GM18519 (cell line): ENCODE results near the gene ZNF385B.

Experiments
- ATAC-seq: cut with Tn5 transposase; IDR thresholded peaks from one replicate; pipeline ENCODE4 v1.9.1; 2021; ENCODE audit warnings: mild to moderate bottlenecking, moderate library complexity; ENCODE audit not compliant: unreplicated experiment, low FRiP score

ZNF385B gene

DNA sequence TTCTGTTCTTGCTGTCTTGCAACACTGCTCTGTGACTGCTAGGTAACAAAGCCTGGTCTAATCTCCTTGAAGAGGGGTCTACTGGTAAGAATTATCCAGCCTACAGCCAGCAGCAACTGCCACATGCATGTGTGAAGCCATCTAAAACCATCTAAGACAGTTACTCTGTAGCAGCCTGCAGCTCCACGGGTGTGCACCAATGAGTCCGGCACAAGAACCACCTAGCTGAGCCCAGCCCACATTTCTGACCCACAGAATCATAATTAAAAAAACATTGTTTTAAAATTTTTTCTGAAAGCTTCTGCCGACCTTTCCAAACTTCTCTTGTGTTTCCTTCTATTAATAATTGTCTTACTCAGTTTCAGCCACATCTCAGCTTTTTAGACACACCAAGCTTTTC, 102.8 kb downstream of the ZNF385B start:
- ATAC-seq, result no peak

- no peak for ATAC-seq
Observed at GRCh38 chr2:179751163-179751809, 110.1 kb downstream of the ZNF385B start.

GRCh38 chr2:179749210-179749609, 112.2 kb downstream of the ZNF385B start:
- no peak for ATAC-seq

- no peak for ATAC-seq
Observed at GRCh38 chr2:179746981-179747380, 114.4 kb downstream of the ZNF385B start.

DNA sequence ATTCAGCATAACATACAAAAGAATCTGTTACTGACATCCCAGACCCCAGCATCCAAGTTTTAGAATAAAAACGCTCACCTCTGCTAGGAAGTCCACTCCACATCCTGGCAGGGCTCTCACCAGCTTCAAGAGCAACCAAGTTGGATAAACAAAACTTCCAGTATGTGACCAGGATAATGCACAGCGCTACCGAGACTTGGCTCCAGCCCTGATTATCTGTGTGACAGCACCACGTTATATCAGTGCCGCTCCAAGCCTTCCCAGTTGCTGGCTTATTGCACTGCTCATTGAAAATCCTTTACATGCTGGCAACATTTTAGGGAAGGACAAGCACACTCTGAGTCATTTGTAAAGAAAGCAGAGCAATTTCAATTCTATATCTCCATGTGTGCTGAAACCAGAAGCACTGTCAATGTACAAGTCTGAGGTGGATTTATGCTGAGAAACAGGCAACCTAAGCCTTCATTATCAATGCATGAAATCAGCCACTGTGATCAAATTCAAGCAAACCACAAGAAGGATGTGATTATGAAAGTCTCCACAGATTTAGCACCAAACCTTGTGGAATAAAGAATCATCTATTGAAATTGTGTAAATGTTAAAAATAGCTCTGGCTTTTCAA, 115.7 kb downstream of the ZNF385B start:
- ATAC-seq, result no peak

DNA sequence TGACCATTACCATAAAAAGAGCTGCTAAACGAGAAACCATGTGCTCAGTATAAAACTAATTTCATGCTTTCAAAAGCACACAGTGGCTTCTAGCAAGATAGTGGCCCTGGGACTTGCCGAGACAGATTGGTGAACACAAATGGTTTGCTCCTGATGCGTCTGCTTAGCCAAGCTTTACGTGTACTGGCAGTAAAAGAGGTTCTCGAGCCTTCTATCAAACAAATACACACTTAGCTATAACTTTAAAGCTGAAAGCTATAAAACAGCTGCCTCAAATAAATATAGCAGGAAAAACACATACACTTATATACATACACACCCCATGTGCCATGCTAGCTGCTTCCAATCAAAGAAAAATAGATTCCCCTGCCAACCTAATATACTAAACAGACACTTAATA, 117.0 kb downstream of the ZNF385B start:
- no peak for ATAC-seq

DNA sequence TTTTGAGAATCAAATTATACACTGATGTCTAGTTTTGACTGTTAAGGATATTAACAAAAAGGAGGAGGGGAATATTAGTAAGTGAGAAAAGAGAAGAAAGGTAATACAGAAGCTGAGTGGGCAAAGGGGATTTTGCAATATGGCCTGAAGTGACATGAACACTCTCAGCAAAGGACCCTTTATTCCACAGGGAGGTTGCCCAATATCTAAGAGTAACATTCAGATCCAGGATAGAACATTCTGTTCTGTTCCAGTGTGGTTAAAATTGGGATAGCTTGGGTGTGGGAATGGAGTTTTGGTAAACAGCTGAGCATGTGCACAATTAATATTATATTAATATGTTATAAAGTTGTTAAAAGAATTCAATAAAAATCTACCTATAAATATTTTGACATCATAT, 120.1 kb downstream of the ZNF385B start:
- no peak for ATAC-seq

DNA sequence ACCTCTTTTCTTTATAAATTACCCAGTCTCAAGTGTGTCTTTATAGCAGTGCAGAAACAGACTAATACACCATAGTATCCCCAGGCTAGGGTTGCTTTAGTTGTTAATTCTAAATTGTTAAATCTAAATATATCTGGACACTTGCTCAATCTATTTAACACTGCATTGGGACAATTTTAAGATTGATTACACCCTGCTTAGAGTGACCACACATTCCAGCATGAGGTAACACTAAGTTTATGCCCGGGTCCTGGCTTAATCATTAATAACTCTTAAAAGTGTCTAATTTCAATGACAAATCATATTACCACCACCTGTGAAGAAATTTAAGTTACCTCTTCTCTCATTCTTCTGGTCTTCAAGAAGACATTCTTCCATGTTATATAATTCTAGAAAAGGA, 131.4 kb downstream of the ZNF385B start:
- ATAC-seq, result no peak

DNA sequence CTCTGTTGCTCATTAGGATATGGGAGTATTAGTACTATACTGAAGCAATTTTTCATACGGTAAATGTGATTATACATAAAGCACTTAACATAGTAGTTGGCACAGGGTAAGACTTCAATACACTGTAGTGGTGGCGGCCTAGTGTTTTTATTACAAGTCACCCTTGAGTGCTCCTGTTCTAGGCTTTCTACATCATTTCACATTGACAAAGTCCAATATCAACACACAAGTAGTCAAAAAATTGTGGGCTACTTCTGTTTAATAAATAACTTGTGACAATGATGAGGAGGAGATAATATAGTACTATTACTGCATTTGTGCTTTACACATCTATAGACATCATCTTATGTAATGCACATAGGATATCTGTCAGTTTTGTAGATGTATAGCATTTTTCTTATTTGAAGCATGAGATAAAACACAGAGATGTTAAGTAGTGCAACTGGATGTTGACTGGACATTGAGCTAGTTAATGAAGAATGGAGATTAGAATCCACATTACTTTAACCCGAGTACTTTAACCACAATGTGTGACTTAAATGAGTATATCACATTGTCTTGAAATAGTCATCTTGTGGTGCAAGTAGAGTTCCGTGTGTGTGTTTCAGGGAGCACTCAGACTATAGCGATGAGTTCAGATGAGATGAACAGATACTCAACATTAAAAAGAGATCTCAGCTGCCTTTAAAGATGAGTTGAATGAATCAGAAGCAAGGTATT, 134.8 kb downstream of the ZNF385B start:
- ATAC-seq, result no peak

DNA sequence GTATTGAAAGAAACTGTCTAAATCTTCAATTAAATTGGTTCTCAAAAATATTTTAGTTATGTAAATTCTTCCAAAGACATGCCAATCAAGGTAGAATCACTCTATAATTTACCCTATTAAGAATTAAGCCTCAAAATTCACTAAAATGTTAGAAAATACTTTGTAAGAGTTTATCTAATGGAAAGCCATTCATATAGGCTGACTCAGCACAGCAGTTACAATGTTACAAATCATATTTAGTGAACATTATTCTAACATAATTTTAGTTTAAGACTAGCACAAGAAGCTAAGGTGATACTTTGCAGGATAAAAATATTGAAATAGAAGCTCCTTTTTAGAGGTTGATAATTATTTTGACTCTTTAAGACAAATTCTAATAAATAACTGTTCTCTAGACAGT, 137.0 kb downstream of the ZNF385B start:
- no peak for ATAC-seq

GRCh38 chr2:179720173-179720772, 141.1 kb downstream of the ZNF385B start:
- ATAC-seq, result no peak

DNA sequence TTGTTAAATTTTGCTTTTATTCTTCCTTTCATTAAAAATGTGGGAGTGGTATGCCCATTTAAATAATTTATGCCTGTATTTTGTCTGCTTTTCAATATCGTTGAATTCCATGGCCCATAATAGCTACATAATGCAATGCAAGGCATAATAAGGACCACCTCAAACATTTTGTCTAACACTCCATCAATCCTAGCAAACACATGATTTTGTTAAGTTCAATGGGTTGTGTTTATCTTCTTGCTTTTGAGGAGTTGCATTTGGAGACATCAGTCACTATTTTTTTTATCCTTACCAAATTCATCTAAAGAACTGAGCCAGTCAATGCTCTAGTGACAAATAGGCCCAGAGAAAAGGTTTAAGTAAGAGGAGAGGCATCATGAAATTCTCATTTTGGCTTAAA, 145.5 kb downstream of the ZNF385B start:
- ATAC-seq, result no peak

DNA sequence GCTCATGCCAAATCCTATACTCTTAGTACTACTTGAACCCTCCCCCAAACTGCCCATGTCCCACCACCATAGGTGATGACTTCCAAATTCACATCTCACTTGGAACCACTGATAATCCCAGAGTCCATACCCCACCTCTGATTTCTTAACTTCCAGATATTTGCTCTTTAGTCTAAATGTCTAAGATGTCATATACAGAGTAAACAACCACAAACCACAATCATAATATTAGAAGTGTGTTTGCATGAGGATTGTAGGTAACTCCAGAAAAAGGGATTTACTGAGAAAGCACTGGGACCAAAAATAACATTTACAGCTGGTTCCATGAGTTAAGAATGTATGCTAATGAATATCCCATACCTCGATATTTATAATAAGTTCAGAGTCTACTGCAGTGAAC, 146.2 kb downstream of the ZNF385B start:
- ATAC-seq, result no peak

DNA sequence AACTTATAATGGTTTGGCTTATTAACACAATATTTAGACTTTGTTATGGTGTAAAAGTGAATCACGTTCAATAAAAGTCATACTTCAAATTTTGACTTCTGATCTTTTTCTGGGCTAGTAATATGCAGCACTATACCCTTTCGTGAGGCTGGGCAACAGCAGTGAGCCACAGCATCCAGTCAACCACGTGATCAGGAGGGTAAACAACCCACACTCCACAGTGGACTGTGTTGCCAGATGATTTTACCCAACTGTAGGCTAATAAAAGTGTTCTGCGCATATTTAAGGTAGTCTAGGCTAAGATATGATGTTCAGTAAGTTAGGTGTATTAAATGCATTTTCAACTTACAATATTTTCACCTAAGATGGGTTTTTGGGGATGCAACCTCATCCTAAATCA, 148.6 kb downstream of the ZNF385B start:
- no peak for ATAC-seq

DNA sequence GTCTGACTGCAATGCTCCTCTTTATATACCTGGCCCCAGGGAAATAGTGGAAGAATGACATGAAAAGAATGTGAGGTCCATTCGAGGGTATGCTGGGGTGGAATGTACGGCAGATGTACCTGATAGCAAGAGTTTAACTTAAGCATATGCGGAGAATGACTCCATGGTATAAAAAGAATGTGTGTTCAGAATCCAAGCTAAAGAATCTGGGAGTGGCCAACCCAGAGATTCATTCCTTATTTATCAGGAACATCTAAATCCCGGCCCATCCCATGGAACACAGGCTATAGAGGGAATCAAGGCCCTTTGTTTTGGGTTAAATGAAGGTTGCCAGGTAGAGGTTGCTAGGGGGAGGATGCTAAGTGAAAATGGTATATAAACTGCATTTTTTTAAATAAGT, 150.0 kb downstream of the ZNF385B start:
- no peak for ATAC-seq

GRCh38 chr2:179703702-179704101, 157.7 kb downstream of the ZNF385B start:
- ATAC-seq, result no peak

GRCh38 chr2:179702912-179703311, 158.5 kb downstream of the ZNF385B start:
- ATAC-seq, result no peak

DNA sequence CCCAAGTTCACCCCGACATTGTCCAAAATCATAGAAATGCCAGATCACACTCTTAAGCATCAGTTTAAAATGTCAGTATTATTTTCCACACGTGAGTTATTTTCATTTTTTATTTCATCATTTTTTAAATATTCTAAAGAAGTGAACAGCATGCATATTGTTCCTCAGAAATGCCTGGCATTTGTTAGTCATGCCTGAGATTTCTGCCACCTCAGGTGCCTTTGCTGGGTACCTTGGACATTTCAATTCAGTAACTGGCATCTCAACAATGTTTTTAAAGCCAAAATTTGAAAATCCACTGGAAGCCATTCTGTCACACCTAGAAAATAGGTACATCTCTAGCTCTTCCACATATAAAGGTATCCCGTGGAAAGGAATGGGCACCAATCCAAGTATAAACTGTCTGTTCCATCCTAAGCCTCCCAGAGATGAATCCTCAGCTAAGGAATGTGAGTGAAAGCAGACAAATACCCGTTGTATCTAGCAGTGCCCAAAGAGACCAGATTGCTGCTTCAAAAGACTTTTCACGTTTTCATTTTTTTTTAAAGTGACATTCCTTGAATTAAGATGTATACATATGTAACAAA, 159.8 kb downstream of the ZNF385B start:
- ATAC-seq, result no peak

- no peak for ATAC-seq
Observed at GRCh38 chr2:179695486-179695885, 165.9 kb downstream of the ZNF385B start.

- ATAC-seq, result no peak
Observed at GRCh38 chr2:179694963-179695362, 166.4 kb downstream of the ZNF385B start.

DNA sequence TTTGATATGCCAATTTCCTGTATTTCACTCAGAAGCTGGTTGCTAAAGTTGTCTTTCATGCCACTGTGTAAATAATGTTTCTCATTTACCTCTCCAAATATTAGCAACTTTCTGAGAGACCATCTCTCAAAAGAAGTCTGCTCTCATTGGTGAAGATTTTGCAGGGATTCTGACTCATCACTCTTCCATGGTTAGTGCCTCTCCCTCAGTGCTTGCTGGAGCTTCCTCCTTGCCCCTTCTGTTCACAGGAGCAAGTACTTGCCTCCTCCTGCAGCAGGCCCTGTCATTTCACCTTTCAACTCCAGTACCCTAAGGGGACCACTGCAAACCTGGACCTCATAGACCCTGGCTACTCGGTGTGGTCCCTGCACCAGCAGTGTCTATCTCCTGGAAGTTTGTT, 168.8 kb downstream of the ZNF385B start:
- ATAC-seq, result no peak
